ACC112 (cell line): ENCODE results near the gene PGAP6.
"Not testable (repeated sequence)": the region's sequence is repeated elsewhere in the genome, so short reads cannot be mapped to it uniquely, and the experiment has no call there.

ENCODE experiments used
- H2AFZ ChIP-seq: fragments of 200-600 bp; sonication (generic); one replicate; pipeline ENCODE4 v1.6.0; 2017; ENCODE audit warnings: antibody characterized with exemption, low read length; ENCODE audit not compliant: unreplicated experiment
- H3K27ac ChIP-seq: fragments of 200-600 bp; sonication (generic); 2 replicates; pipeline ENCODE4 v1.5.1; 2014; ENCODE audit warnings: low read depth, mild to moderate bottlenecking, antibody characterized with exemption, low read length, moderate library complexity
- H3K27me3 ChIP-seq: fragments of 200-600 bp; sonication (generic); 2 replicates; pipeline ENCODE4 v1.6.1; 2014; ENCODE audit warnings: mild to moderate bottlenecking, antibody characterized with exemption, low read length, moderate library complexity, mixed read lengths; ENCODE audit not compliant: insufficient read depth
- H3K36me3 ChIP-seq: fragments of 200-600 bp; sonication (generic); 2 replicates; pipeline ENCODE4 v1.6.1; 2016; ENCODE audit warnings: mild to moderate bottlenecking, antibody characterized with exemption, low read length, moderate library complexity, mixed read lengths; ENCODE audit not compliant: insufficient read depth
- H3K4me1 ChIP-seq: fragments of 200-600 bp; sonication (generic); one replicate; pipeline ENCODE4 v1.6.1; 2016; ENCODE audit warnings: low read length, mixed read lengths; ENCODE audit not compliant: insufficient read depth, unreplicated experiment, control insufficient read depth
- H3K4me3 ChIP-seq: fragments of 200-600 bp; sonication (generic); 2 replicates; pipeline ENCODE4 v1.5.1; 2014; ENCODE audit warnings: mild to moderate bottlenecking, low read depth, low read length
- H3K79me2 ChIP-seq: fragments of 200-600 bp; sonication (generic); one replicate; pipeline ENCODE4 v1.6.0; 2016; ENCODE audit warnings: low read length; ENCODE audit not compliant: control insufficient read depth, unreplicated experiment, insufficient read depth

PGAP6 gene

GRCh38 chr16:354291-354881 lies 27.4 kb downstream of the PGAP6 start:
- H3K27me3 ChIP-seq: no peaks in the 10 kb centered on the region
- H3K4me1 ChIP-seq: peaks cover 7% of the 10 kb centered on the region

GRCh38 chr16:353404-354290 lies 28.1 kb downstream of the PGAP6 start:
- no peak overlapping the region for H2AFZ ChIP-seq
- H3K27ac ChIP-seq: no peak overlapping the region
- peak overlapping the region; percentile 47 for H3K4me3 ChIP-seq

More at GRCh38 chr16:354291-354881, 27.4 kb downstream of the PGAP6 start:
- H3K36me3 ChIP-seq: 0 out of 2 replicates have a peak, but pooled peaks cover 4% of the 10 kb centered on the region
- H3K4me3 ChIP-seq: no peak overlapping the region
- no peak overlapping the region for H2AFZ ChIP-seq
- H3K27ac ChIP-seq: no peak overlapping the region
- peaks cover 25% of the 10 kb centered on the region for H3K79me2 ChIP-seq

GRCh38 chr16:352547-353403 lies 29.0 kb downstream of the PGAP6 start, which contains the start of gene AXIN1:
AXIN1 (minus strand) TSS chr16:352723; CDS start chr16:347025, 5,698 bp downstream.
- Histone ChIP-seq H3K27ac (no peak within 1 kb of the TSS), H3K4me1 (peaks cover 7% of the 10 kb centered on the region), H3K27me3 (no peaks in the 10 kb centered on the region), H3K4me3 (peak within 1 kb of the TSS; percentile 82), H2AFZ (peak within 1 kb of the TSS; percentile 66), H3K79me2 (peaks cover 36% of the 10 kb centered on the region), H3K36me3 (0 out of 2 replicates have a peak, but pooled peaks cover 4% of the 10 kb centered on the region)

More at GRCh38 chr16:353404-354290, 28.1 kb downstream of the PGAP6 start:
- peaks cover 29% of the 10 kb centered on the region for H3K79me2 ChIP-seq
- H3K4me1 ChIP-seq: peaks cover 7% of the 10 kb centered on the region
- 0 out of 2 replicates have a peak, but pooled peaks cover 4% of the 10 kb centered on the region for H3K36me3 ChIP-seq
- H3K27me3 ChIP-seq: no peaks in the 10 kb centered on the region

- no peak overlapping the region for H3K27ac ChIP-seq
- 0 out of 2 replicates have a peak, but pooled peaks cover 4% of the 10 kb centered on the region for H3K36me3 ChIP-seq
- no peaks in the 10 kb centered on the region for H3K27me3 ChIP-seq
- peaks cover 44% of the 10 kb centered on the region for H3K79me2 ChIP-seq
- peak overlapping the region; percentile 82 for H3K4me3 ChIP-seq
- peak overlapping the region; percentile 66 for H2AFZ ChIP-seq
- peaks cover 7% of the 10 kb centered on the region for H3K4me1 ChIP-seq
Measured at GRCh38 chr16:351804-352520, 29.8 kb downstream of the PGAP6 start.

GRCh38 chr16:350203-350602 lies 31.6 kb downstream of the PGAP6 start:
- H3K4me3 ChIP-seq: no peak overlapping the region
- peaks cover 57% of the 10 kb centered on the region for H3K79me2 ChIP-seq
- H3K4me1 ChIP-seq: peaks cover 7% of the 10 kb centered on the region
- peaks cover 14% of the 10 kb centered on the region for H3K36me3 ChIP-seq
- H2AFZ ChIP-seq: no peak overlapping the region
- no peaks in the 10 kb centered on the region for H3K27me3 ChIP-seq
- no peak overlapping the region for H3K27ac ChIP-seq

GRCh38 chr16:349211-349610 lies 32.6 kb downstream of the PGAP6 start:
- no peaks in the 10 kb centered on the region for H3K27me3 ChIP-seq
- peaks cover 7% of the 10 kb centered on the region for H3K4me1 ChIP-seq
- no peak overlapping the region for H3K27ac ChIP-seq
- H3K79me2 ChIP-seq: peaks cover 65% of the 10 kb centered on the region
- H3K4me3 ChIP-seq: no peak overlapping the region
- no peak overlapping the region for H2AFZ ChIP-seq
- peaks cover 14% of the 10 kb centered on the region for H3K36me3 ChIP-seq

GRCh38 chr16:348495-348894 lies 33.3 kb downstream of the PGAP6 start:
- not testable (repeated sequence) for H3K4me1 ChIP-seq, H3K27me3 ChIP-seq, H3K27ac ChIP-seq, H3K4me3 ChIP-seq, H2AFZ ChIP-seq
- H3K79me2 ChIP-seq: peaks cover 69% of the 10 kb centered on the region
- peaks cover 14% of the 10 kb centered on the region for H3K36me3 ChIP-seq

GRCh38 chr16:347203-347602 lies 34.6 kb downstream of the PGAP6 start:
- Histone ChIP-seq H3K27ac (no peak overlapping the region), H3K4me3 (no peak overlapping the region), H2AFZ (no peak overlapping the region), H3K36me3 (peaks cover 20% of the 10 kb centered on the region), H3K27me3 (no peaks in the 10 kb centered on the region), H3K4me1 (peaks cover 7% of the 10 kb centered on the region), H3K79me2 (peaks cover 80% of the 10 kb centered on the region)

- Histone ChIP-seq H3K36me3 (peaks cover 20% of the 10 kb centered on the region), H3K27ac (no peak overlapping the region), H3K4me1 (peaks cover 7% of the 10 kb centered on the region), H3K27me3 (no peaks in the 10 kb centered on the region), H3K4me3 (no peak overlapping the region), H2AFZ (no peak overlapping the region), H3K79me2 (peaks cover 76% of the 10 kb centered on the region)
Measured at GRCh38 chr16:346587-346986, 35.2 kb downstream of the PGAP6 start.

- no peak overlapping the region for H3K4me3 ChIP-seq
- H2AFZ ChIP-seq: no peak overlapping the region
- H3K36me3 ChIP-seq: peaks cover 20% of the 10 kb centered on the region
- peaks cover 70% of the 10 kb centered on the region for H3K79me2 ChIP-seq
- H3K27me3 ChIP-seq: no peaks in the 10 kb centered on the region
- H3K27ac ChIP-seq: no peak overlapping the region
- peaks cover 2% of the 10 kb centered on the region for H3K4me1 ChIP-seq
Measured at GRCh38 chr16:345772-346171, 36.0 kb downstream of the PGAP6 start.
